Hematopoietic multipotent progenitor cell treated with erythropoietin and hydrocortisone succinate and interleukin-3 and kit ligand, for 15 days (in vitro differentiated cells): ENCODE results near the gene AP4M1.
A peak's percentile ranks its signal among the peaks of the same experiment; 100 is the strongest.
"Not testable (repeated sequence)": the region's sequence is repeated elsewhere in the genome, so short reads cannot be mapped to it uniquely, and the experiment has no call there.

ENCODE experiments used
- DNase-seq: peaks from one replicate; pipeline ENCODE4 v3.0.0-alpha.2; 2015; ENCODE audit warnings: low spot score

The AP4M1 gene

GRCh38 chr7:100132126-100132525 is 30.7 kb downstream of the AP4M1 start:
- no peak for DNase-seq

GRCh38 chr7:100132697-100133151 is 31.3 kb downstream of the AP4M1 start:
- peak; percentile 64 for DNase-seq

- no peak for DNase-seq
Measured at GRCh38 chr7:100137851-100138760, 36.7 kb downstream of the AP4M1 start.

GRCh38 chr7:100141555-100141949 is 40.1 kb downstream of the AP4M1 start:
- DNase-seq: no peak

GRCh38 chr7:100142461-100142860 is 41.0 kb downstream of the AP4M1 start:
- DNase-seq: no peak

- not testable (repeated sequence) for DNase-seq
Measured at GRCh38 chr7:100146350-100146749, 44.9 kb downstream of the AP4M1 start.

- DNase-seq: no peak
Measured at GRCh38 chr7:100147278-100147677, 45.8 kb downstream of the AP4M1 start.

- DNase-seq: no peak
Measured at GRCh38 chr7:100148225-100148558, 46.7 kb downstream of the AP4M1 start.

GRCh38 chr7:100148559-100149328 is 47.3 kb downstream of the AP4M1 start, which contains the start of gene LAMTOR4:
TSS of gene LAMTOR4 (plus strand) at chr7:100148918. CDS start at chr7:100148973, 55 bp downstream.
- peak; percentile 99 for DNase-seq

GRCh38 chr7:100152404-100152803 is 51.0 kb downstream of the AP4M1 start:
- DNase-seq: no peak

- no peak for DNase-seq
Measured at GRCh38 chr7:100152937-100153666, 51.7 kb downstream of the AP4M1 start.

- no peak for DNase-seq
Measured at GRCh38 chr7:100153708-100154535, 52.5 kb downstream of the AP4M1 start.

- DNase-seq: no peak
Measured at GRCh38 chr7:100154651-100155491, 53.4 kb downstream of the AP4M1 start.

- no peak for DNase-seq
Measured at GRCh38 chr7:100155553-100156317, 54.3 kb downstream of the AP4M1 start.

- no peak for DNase-seq
Measured at GRCh38 chr7:100156331-100157068, 55.1 kb downstream of the AP4M1 start.

GRCh38 chr7:100157069-100157333 is 55.6 kb downstream of the AP4M1 start:
- no peak for DNase-seq

- DNase-seq: no peak
Measured at GRCh38 chr7:100157334-100158228, 56.1 kb downstream of the AP4M1 start.
